HG02870 (cell line): ENCODE measurements around the gene TIMM8B.
"Not testable (repeated sequence)": the region's sequence is repeated elsewhere in the genome, so short reads cannot be mapped to it uniquely, and the experiment has no call there.

ENCODE experiments used
- ATAC-seq: cut with Tn5 transposase; IDR thresholded peaks from one replicate; pipeline ENCODE4 v1.9.1; 2021; ENCODE audit warnings: mild to moderate bottlenecking, moderate library complexity; ENCODE audit not compliant: unreplicated experiment

TIMM8B gene, protein sequence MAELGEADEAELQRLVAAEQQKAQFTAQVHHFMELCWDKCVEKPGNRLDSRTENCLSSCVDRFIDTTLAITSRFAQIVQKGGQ

DNA sequence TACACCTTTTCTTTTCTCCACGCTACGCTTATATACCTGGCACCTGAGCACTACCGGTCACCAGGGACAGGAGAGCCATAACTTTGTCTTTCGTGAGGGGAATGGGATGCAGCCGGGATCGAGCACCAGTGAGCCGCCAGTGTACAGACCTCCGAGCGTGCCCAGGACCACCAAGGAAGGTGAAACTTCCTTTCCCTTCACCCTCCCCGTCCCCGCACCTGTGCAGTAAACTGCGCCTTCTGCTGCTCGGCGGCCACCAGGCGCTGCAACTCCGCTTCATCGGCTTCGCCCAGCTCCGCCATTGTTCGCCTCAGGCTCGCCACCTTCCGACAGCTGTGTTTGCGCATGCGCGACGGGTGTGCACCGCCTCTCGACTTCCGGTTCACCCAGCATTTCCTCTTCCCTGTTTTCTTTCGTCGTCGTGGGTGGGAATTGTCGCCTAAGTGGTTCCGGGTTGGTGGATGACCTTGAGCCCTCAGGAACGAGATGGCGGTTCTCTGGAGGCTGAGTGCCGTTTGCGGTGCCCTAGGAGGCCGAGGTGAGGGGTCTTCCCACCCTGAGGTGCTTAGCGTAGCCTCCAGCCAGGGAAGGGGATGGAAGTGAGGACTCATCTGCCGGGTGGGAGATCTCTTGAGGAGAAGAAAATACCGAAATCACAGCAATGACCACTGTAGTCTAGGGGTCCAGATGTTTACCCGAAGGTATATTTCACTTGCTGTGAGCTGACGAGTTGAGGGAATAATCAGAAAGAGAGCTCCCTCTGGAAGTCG lies at the start of gene TIMM8B, which contains the start of gene SDHD:
TIMM8B (minus strand) TSS at position 335 of the 770 bp plus-strand sequence; CDS start at position 302, 33 bp downstream.
SDHD (plus strand) TSS at position 452 of the 770 bp plus-strand sequence; CDS start at position 487, 35 bp downstream.
- peak; percentile 87 for ATAC-seq

GRCh38 chr11:112134473-112134872 lies 47.9 kb upstream of the TIMM8B start:
- no peak for ATAC-seq

DNA sequence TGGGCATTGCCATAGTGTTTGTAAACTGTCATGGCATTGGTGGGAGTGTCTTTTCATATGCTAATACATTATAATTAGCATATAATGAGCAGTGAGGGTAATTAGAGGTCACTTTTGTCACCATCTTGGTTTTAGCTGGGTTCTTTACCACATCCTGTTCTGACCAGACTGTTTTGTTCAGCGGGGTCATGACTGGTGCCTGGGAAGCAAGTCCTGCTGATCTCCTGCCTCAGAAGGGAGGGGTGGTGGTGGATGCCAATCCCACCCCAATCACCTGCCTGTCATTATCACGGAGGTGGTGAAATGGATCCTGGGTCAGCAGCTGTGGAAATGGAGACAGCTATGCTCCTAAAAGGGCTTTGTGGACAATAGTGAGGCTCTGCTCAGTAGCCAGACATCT lies 46.2 kb upstream of the TIMM8B start:
- ATAC-seq: no peak

GRCh38 chr11:112129656-112130055 lies 43.1 kb upstream of the TIMM8B start:
- ATAC-seq: no peak

DNA sequence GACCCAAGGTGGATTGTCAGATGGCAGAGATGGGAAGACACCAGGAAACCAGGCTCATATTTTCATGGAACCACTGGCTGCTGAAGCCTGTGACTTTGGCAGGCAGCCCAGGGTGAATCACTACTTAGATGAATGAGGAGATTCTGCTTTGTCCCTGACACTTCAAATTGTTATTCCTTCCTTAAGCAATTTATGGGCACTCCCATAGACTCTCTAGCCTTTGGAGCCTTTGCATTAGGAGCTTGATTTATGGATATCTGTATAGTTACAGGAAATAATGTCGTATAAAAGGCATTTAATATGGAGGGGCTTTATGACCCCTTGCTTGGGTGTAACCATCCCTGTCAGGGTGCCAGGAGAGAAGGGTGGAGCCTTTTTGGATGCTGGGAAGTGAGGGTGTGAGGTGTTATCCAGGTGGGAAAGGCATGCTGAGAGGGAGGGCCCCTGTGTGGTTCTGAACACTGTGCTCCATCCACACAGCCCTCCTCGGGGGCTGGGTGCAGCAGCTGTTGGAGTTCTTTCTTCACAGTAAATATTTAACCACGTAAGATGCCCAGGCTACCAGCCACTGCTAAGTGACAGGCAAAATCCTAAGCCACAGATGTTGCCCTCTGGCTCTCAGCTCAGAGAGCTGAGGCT lies 42.0 kb upstream of the TIMM8B start:
- ATAC-seq: no peak

DNA sequence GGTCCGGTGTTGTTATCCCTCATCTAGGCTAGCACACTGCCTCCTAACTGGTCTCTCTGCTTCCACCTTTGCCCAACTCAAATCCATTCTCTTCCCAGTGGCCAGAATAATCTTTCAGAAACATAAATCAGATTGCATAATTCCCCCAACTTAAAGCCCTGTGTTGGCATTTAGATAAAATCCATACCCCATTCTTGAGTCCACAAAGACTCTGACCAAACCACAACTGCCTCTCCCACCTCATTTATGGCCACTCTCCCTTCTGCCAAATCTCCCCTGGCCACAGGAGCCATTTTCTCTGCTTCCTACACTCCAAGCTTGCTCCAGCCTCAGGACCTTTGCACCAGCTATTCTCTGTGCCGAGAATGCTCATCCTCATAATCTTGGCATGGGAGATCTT lies 40.5 kb upstream of the TIMM8B start:
- no peak for ATAC-seq

GRCh38 chr11:112123129-112123528 lies 36.6 kb upstream of the TIMM8B start:
- no peak for ATAC-seq

DNA sequence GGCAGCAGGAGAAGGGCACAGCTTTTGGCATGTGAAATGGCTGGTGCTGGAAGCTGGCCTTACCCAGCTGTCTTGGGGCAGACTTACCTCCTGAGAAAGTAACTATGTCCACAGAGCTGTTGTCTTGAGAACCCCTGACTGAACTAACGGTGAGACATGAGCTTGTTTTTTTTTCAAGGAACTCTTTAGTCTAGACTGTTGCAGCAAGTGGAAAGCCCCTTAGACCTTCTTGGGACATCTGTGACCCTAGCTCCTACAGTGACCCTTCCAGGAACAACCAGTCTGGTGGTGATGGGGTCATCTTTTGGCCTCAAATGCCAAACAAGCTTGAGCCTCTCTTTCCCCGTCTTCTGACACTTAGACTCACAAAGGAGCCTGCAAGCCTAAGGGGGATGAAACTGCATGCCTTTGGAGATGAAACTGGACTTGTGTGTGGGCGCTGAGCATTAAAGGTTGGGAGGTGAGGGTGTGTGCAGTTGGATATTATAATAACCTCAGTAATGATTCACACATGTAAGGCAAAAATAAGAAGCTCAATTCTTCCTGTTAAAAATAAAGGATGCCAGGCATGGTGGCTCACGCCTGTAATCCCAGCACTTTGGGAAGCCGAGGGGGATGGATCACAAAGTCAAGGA lies 35.5 kb upstream of the TIMM8B start:
- ATAC-seq: no peak

DNA sequence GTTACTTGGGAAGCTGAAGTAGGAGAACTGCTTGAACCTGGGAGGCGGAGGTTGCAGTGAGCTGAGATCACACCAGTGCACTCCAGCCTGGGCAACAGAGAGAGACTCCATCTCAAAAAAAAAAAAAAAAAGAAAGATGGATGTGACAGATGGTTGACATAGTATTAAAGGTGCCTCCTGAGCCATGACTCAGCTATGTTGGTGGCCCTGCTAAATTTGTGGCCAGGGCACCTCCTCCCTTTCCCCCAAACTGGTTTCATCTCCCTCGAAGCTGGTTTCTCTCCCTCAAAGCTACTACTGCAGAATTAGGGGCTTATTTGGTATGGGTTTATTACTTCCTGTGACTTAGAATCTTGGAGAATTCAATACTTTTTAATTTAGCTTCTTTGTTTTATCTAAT lies 31.6 kb upstream of the TIMM8B start:
- ATAC-seq: no peak

DNA sequence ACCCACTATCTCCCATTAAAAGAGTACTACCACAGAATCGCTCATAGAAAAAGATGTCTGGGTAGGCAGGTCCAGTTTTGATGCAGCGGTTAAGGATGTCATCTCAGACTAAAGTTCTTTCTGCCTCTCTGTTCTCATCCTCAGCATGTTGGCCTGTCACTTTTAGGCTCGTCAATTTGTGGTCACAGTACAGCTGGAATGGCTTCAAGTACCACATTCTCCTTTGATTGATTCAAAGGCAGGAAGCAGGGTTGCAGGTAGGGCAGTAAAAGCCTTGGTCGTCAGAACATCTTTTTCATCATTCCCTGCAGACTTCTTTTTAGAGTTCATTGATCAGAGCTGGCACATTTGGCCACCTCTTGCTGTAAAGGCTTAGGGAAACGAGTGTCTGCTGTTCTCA lies 28.8 kb upstream of the TIMM8B start:
- ATAC-seq: no peak

DNA sequence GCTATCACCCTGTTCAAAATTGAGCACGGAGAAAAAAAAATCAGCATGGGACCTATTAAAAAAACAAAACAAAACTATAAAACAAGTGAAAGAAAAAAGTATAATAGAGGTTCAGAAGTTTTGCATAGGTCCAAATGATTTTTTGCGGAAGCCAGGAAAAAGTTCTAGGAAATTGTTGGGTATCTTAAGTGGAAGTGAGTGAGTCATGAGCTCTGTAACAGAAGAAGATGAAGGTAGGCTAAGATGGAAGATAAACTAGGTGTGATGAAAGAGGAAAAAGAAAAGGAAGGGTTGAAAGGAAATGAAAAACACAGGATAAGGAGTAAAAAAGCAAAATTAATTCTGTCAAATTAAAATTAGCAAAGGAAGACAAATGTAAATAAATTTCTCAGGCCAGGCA lies 27.9 kb upstream of the TIMM8B start:
- ATAC-seq: no peak

DNA sequence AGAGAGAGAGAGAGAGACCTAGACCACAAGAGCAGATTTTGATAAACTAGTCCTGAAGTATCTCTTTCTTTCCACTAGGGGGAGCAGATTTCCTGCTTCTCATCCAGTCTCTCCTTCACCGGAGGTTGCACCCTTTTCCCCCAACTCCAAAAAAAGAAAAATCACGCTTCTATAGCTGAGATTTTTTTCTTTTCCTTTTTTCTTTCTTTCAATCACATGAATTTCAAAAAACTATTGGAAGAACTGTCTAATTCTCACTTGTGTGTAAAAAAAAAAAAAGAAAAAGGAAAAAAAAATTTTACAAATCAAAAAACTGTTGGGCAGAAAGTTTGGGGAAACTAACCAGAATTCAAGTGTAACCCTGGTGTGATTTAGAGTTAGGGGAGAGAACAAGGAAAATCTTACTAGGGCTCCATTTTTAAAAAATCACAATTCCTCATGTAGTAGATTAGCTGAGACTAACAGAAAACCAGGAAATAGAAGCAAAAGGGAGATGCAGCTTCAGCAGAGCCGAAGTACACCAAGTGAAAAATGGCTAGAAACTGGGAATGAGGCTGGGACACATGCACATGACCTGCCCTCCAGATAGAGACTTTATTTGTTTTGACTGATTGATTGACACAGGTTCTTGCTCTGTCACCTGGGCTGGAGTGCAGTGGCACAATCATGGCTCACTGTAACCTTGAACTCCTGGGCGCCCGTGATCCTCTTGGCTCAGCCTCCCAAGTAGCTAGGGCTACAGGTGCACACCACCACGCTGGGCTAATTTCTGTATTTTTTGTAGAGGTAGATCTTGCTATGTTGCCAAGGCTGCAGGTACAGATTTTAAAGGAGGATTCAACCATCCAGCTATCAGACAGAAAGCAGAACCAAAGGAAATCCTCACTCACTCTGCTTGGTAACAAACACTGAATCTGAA lies 27.2 kb upstream of the TIMM8B start:
- ATAC-seq: no peak

DNA sequence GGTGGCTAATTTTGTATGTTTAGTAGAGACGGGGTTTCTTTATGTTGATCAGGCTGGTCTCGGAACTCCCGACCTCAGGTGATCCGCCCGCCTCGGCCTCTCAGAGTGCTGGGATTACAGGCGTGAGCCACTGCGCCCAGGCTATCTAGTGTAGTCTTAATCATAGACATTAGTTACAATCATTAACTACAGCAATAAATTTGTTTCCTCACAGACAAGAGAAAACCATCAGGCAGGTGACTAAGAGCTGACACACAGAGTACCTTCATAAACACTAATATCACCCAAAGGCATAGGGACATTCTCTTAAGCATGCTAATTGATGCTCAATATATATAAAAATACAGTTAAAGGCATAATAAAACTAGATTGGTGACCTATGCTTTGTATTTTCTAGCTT lies 19.5 kb upstream of the TIMM8B start:
- ATAC-seq: no peak

DNA sequence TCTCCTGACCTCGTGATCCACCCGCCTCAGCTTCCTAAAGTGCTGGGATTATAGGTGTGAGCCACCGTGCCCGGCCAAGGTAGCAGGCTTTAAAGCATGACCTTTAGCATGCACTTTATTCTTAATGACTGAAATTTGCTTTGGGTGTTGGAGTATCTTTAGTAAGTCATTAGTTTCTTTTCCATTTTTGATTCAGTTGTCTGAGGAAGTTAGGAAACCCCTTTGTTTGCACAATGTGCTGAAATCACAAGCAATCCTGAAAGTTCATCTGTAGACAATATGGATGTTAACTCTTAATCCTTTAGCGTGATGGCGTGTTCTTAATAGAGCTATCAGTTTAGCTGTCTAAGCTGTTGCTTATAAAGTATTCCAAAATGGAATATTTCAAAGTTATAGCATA lies 16.9 kb upstream of the TIMM8B start:
- ATAC-seq: no peak

DNA sequence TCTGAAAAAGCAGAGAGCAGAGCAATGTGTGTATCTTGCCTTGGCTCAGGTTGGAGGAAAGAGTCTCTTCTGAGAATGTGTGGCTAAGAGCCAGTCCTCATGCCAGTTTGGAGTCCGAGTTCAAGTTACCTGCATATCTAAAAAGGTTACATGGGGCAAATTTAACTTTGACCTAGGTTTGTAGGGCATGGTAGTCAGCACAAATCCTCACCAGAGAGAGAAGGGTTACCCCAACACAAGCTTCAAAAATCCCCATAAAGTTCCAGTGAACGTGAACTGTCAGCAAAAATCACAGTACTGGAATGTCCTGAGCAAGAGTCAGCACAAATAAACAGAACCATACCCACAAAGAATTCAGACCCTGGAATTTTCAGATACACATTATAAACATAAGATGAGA lies 13.9 kb upstream of the TIMM8B start:
- ATAC-seq: no peak

DNA sequence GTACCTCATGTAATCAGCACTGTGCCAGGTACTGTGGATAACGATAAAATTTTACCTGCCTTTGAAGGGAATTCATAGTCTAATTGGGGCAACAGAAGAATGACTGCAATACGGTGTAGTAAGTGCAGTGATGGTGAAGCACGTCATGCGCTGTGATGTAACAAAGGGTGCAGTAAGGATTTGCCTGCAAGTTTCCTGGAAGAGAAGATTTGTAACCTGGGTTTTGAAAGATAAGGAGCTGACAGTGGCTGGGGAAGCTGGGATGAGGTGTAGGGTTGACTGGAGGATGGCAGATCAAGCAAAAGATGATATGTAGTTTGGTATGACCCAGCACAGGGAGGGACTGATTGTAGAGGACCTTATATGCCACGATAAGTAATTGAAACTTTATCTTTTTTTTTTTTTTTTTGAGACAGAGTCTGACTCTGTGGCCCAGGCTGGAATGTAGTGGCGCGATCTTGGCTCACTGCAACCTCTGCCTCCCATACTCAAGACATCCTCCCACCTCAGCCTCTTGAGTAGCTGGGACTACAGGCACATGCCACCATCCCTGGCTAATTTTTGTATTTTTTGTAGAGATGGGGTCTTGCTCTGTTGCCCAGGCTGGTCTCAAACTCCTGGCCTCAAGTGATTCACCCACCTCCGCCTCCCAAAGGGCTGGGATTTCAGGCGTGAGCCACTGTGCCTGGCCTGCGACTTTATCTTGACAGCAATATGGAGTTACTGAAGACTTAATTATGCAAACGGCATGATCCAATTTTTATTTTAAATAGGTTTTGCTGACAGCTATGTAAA lies 11.4 kb upstream of the TIMM8B start:
- no peak for ATAC-seq

DNA sequence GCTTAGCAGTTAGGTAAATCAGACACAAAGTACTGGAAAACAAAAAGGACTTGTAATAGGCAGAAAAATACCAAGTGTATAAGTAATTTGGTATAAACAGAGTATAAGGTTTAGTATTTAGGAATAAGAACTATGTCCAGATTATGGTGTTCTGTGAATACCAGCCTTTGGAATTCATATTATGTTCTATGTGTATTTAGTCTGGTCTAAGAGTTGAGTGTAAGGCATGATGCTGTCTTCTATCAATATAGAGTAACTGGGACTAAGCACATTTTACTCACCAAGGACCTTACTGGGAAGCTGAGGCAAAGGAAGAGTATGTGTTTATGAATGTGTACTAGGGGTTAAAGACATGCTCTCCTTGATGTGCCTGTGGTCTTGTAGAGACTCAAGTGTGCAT lies 9.6 kb upstream of the TIMM8B start:
- no peak for ATAC-seq

DNA sequence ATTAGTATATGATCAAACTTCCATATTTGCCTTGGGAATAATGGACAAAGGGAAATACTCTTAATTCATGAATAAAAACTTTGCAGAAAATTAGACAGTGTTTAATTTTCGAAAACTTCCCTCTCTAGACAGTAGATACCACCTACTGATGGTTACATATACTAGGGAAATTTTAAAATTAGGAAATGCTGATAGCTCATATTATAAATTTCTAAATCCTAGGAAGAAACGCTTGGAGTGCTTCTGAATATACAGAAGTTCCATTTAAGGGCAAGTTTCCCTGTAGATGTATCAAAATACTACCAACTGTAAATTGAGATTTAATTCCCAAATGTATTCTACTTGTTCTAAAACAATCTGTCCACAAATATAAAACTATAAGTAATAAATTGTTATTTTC lies 8.7 kb upstream of the TIMM8B start:
- ATAC-seq: not testable (repeated sequence)

GRCh38 chr11:112087212-112087611 lies 656 bp upstream of the TIMM8B start:
- no peak for ATAC-seq

- ATAC-seq: peak; percentile 27
Observed at GRCh38 chr11:112085822-112086421, 634 bp downstream of the TIMM8B start.
